GM12891 (cell line): ENCODE measurements around the gene NECAB3.

ENCODE experiments used
- PAX5 ChIP-seq: IDR thresholded peaks from 2 replicates; pipeline ENCODE4 v1.6.1; 2011; ENCODE audit warnings: low read length, moderate library complexity, mild to moderate bottlenecking; ENCODE audit not compliant: insufficient read depth, severe bottlenecking
- POLR2A ChIP-seq: IDR thresholded peaks from 2 replicates; pipeline ENCODE4 v1.6.1; 2011; ENCODE audit warnings: low read depth, low read length, control low read depth
- POLR2AphosphoS5 ChIP-seq: IDR thresholded peaks from 2 replicates; pipeline ENCODE4 v1.6.1; 2011; ENCODE audit warnings: low read depth, low read length, control low read depth
- POU2F2 ChIP-seq: IDR thresholded peaks from 2 replicates; pipeline ENCODE4 v1.6.1; 2011; ENCODE audit warnings: low read depth, mild to moderate bottlenecking, control low read depth, low read length, moderate library complexity
- SPI1 ChIP-seq: IDR thresholded peaks from 2 replicates; pipeline ENCODE4 v1.6.1; 2011; ENCODE audit warnings: low read depth, low read length, control low read depth
- TAF1 ChIP-seq: IDR thresholded peaks from 2 replicates; pipeline ENCODE4 v1.6.1; 2011; ENCODE audit warnings: low read depth, low read length, control low read depth

DNA sequence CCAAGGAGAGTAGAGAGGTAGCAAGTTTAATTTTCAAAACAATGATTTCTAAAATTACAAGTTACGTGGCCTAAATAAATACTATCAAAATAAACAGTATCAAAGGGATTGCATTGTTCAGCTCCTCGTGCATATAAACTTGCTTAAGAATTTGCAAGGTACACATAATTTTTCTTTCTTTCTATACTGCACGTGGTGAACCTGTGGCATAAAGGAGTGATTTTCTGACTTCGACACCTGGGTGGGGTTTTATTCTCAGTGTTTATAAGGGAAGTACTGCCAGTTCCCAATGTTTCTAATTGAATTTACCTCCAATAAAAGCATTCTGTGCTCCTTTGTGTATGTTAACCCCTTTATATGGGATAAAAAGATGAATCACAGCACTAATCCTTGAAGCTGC is 62.2 kb downstream of the NECAB3 start:
- TF ChIP-seq TAF1 (no peak), POLR2A (no peak), POLR2AphosphoS5 (no peak), PAX5 (no peak), POU2F2 (no peak), SPI1 (no peak)
